ENCODE results near the gene ILF3. TPM values are rescaled to one million over a fixed set of nuclear protein-coding genes. Genes with fewer than 3 reads are reported as not detected.

ILF3 gene
- total RNA-seq, 1 donor from 2014 or later = 125 TPM

DNA sequence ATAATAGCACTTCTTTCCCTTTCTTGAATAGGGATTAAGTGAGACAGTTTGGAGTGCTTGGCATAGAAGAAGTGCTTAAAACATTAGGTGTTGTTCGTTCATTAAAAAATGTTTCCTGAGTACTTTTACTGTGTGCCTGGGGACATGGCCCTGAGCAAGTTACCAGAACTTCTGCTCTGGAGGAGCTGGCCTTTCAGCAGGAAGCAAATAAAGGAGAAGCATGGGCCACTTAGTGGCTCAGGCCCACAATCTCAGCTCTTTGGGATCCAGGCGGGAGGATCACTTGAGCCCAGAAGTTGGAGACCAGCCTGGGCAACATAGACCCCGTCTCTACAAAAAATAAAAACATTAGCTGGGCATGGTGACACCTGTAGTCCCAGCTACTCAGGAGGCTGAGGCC lies 69.4 kb downstream of the ILF3 start:
- no peak for DNase-seq (ENCODE audit: low read depth)
- no peak overlapping the region for H3K4me3 ChIP-seq (ENCODE audit: low read depth, low read length)
- TF ChIP-seq, protein P1, sequence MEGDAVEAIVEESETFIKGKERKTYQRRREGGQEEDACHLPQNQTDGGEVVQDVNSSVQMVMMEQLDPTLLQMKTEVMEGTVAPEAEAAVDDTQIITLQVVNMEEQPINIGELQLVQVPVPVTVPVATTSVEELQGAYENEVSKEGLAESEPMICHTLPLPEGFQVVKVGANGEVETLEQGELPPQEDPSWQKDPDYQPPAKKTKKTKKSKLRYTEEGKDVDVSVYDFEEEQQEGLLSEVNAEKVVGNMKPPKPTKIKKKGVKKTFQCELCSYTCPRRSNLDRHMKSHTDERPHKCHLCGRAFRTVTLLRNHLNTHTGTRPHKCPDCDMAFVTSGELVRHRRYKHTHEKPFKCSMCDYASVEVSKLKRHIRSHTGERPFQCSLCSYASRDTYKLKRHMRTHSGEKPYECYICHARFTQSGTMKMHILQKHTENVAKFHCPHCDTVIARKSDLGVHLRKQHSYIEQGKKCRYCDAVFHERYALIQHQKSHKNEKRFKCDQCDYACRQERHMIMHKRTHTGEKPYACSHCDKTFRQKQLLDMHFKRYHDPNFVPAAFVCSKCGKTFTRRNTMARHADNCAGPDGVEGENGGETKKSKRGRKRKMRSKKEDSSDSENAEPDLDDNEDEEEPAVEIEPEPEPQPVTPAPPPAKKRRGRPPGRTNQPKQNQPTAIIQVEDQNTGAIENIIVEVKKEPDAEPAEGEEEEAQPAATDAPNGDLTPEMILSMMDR (conservative IDR thresholded peaks at IDR 0.05; ENCODE audit: low read depth, low read length) = no peak

DNA sequence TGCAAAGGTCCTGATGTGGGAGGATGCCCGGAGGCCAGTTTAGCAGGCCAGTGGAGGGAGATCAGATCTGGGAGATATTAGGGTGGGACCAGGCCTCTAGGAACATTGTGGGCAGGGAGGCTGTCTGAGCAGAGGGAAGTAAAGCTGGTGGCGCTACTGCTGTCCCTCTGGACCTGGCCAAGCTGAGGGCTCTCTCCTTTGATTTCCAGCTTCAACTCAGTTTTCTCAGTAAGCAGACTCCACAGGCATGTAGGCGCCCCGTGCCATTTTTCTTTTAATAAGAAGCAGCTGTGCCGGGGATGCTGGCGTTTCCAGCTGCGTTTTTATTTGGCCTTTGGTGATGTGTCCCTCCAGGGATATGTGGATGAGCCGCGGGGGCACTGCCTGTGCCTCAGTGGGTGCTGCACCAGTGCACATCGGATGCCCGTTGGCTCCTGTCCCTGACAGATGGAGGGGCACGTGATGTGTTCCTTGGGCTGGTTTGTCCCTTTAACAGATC lies 70.5 kb downstream of the ILF3 start:
- DNase-seq (ENCODE audit: low read depth) = no peak
- TF ChIP-seq, protein P1 (conservative IDR thresholded peaks at IDR 0.05; ENCODE audit: low read depth, low read length) = no peak
- H3K4me3 ChIP-seq (ENCODE audit: low read depth, low read length) = no peak overlapping the region

DNA sequence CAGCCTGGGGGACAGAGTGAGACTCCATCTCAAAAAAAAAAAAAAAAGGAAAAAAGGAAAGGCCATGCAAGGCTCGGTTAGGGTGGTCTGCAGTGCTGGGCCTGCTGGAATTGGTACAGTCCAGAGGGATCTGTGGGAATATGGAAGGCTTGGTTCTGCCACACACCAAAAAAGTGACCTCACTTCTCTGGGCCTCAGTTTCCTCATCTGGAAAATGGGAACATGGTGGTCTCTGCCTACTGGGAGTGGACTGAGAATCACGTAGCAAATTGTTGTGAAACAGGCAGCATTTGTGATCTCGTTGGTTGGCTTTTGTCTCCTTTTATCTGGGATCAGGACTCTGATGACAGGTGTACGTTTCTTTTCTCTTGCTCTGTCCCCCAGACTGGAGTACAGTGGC lies 71.3 kb downstream of the ILF3 start:
- H3K4me3 ChIP-seq (ENCODE audit: low read depth, low read length) = no peak overlapping the region
- TF ChIP-seq, protein P1 (conservative IDR thresholded peaks at IDR 0.05; ENCODE audit: low read depth, low read length) = no peak
- no peak for DNase-seq (ENCODE audit: low read depth)

DNA sequence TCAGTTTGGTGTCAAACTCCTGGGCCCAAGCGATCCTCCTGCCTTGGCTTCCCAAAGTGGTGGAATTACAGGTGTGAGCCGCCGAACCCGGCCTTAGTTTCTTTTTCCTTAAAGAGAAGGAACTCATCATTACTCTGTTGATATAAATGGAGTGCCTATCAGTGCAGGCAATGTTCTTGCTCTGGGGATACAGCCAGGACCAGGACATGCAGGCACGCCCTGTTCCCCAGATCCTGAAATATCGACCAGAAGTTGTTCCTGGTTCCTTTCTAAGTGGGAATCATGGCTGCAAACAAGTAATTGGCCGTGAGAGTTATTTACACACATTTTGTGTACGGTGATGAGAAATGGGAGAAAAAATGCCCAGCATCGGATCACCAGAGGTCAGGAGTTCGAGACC lies 72.1 kb downstream of the ILF3 start:
- H3K4me3 ChIP-seq (ENCODE audit: low read depth, low read length) = no peak overlapping the region
- TF ChIP-seq, protein P1 (conservative IDR thresholded peaks at IDR 0.05; ENCODE audit: low read depth, low read length) = no peak
- DNase-seq (ENCODE audit: low read depth) = no peak

DNA sequence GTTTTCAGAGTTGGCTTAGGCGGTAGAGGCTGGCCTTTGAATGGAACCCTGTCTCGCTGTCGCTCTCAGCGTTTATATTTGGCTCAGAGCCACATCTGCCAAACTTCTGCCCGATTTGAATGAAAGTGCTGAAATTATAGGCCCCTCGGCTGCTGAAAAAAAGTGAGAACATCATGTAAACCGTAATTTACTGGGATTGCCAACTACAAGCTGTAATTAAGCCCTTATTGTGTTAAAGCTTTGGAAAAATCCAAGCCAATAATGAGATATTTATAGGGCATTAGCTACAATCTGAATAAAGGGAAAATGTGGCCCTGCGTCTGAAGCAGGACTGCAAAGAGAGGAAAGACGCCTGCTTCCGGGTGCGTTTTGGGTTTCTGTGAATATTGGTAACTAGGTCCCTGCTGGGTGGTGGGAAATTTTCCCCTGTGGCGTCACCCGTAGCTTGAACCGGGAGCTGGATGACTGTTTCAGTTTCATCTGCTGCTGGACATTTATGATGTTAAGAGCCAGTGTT lies 73.6 kb downstream of the ILF3 start:
- TF ChIP-seq, protein P1 (conservative IDR thresholded peaks at IDR 0.05; ENCODE audit: low read depth, low read length) = no peak

DNA sequence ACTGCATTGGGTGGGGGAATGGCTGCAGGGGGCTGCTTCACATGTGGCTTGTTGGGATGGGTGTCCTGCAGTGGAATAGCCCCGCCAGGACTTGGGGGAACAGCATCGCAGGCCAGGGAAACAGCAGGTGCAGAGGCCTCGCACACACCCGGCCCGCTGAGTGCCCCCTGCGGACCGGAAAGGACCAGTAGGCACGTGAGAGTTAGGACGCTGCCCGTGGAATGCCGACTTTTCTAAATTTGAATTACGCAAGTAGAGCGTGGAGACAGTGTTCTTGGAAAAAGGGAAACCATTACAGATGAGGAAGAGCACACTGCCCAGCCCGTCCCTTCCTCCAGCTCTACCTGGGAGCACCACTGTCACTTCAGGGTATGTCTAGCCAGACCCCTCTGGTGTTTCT lies 75.3 kb downstream of the ILF3 start:
- no peak for DNase-seq (ENCODE audit: low read depth)
- TF ChIP-seq, protein P1 (conservative IDR thresholded peaks at IDR 0.05; ENCODE audit: low read depth, low read length) = no peak
- H3K4me3 ChIP-seq (ENCODE audit: low read depth, low read length) = no peak overlapping the region

More for the DNA sequence above, 73.6 kb downstream of the ILF3 start:
- no peak overlapping the region for H3K4me3 ChIP-seq (ENCODE audit: low read depth, low read length)
- no peak for DNase-seq (ENCODE audit: low read depth)

DNA sequence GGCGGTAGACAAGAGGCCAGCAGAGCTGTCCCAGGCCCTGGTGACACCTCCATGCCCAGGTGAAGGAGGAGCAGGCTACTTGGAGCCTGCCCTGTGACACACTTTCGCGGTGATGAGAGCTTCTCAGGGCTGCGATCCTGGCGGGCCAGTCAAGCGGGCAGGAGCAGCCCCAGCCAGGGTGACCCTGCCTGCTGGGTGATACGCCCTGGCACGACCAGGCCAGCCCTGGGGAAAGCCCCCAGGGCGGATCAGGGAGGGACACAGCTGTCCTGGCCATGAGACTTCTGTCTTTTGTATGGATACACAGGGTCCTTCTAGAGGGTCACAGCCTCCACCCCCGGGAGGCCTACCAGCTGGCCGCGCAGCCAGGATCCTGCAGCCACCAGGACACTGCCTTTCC lies 76.8 kb downstream of the ILF3 start:
- DNase-seq (ENCODE audit: low read depth) = no peak
- TF ChIP-seq, protein P1 (conservative IDR thresholded peaks at IDR 0.05; ENCODE audit: low read depth, low read length) = no peak
- H3K4me3 ChIP-seq (ENCODE audit: low read depth, low read length) = no peak overlapping the region

Data from epithelial cell of proximal tubule (primary cell).